Neural progenitor cell (in vitro differentiated cells): ENCODE measurements around the gene RTKN. TPM values are rescaled to one million over a fixed set of nuclear protein-coding genes. Genes with fewer than 3 reads are reported as not detected.

Experiments
- DNase-seq: peaks from one replicate; pipeline ENCODE4 v3.0.0-alpha.2; 2016; ENCODE audit warnings: low spot score
- H2AFZ ChIP-seq: fragments of 200-600 bp; sonication (generic); replicated peaks from 2 replicates; pipeline ENCODE4 v1.6.1; 2016; ENCODE audit warnings: antibody characterized with exemption
- H3F3A ChIP-seq: fragments of 200-600 bp; sonication (generic); 2 replicates; pipeline ENCODE4 v1.6.1; 2016; ENCODE audit warnings: antibody characterized with exemption, low read depth
- H3K27ac ChIP-seq: fragments of 200-600 bp; sonication (generic); 2 replicates; pipeline ENCODE4 v1.5.1; 2016; ENCODE audit warnings: mild to moderate bottlenecking
- H3K27me3 ChIP-seq: fragments of 200-600 bp; sonication (generic); 2 replicates; pipeline ENCODE4 v1.6.1; 2016; ENCODE audit warnings: mild to moderate bottlenecking, moderate library complexity
- H3K36me3 ChIP-seq: fragments of 200-600 bp; sonication (generic); 2 replicates; pipeline ENCODE4 v1.5.1; 2016
- H3K4me1 ChIP-seq: fragments of 200-600 bp; sonication (generic); 2 replicates; pipeline ENCODE4 v1.6.1; 2016; ENCODE audit warnings: mixed run types
- H3K4me2 ChIP-seq: fragments of 200-600 bp; sonication (generic); 2 replicates; pipeline ENCODE4 v1.6.1; 2016
- H3K4me3 ChIP-seq: fragments of 200-600 bp; sonication (generic); 2 replicates; pipeline ENCODE4 v1.5.1; 2016
- H3K79me2 ChIP-seq: fragments of 200-600 bp; sonication (generic); 2 replicates; pipeline ENCODE4 v1.6.1; 2016; ENCODE audit warnings: low read depth
- H3K9ac ChIP-seq: fragments of 200-600 bp; sonication (generic); 2 replicates; pipeline ENCODE4 v1.6.1; 2016
- H3K9me3 ChIP-seq: fragments of 200-600 bp; sonication (generic); 2 replicates; pipeline ENCODE4 v1.5.1; 2016; ENCODE audit warnings: low read depth
- H4K20me1 ChIP-seq: fragments of 200-600 bp; sonication (generic); 2 replicates; pipeline ENCODE4 v1.6.1; 2016; ENCODE audit warnings: low read depth
- H3K27ac Mint-ChIP-seq: 3 replicates; pipeline ENCODE4 v1.8.0; 2021; ENCODE audit warnings: mixed read lengths
- H3K27me3 Mint-ChIP-seq: 2 replicates; pipeline ENCODE4 v1.8.0; 2022; ENCODE audit warnings: low read depth, mild to moderate bottlenecking, inconsistent platforms, moderate library complexity, mixed read lengths; ENCODE audit not compliant: insufficient read depth
- H3K36me3 Mint-ChIP-seq: 3 replicates; pipeline ENCODE4 v1.8.0; 2021; ENCODE audit warnings: mixed read lengths
- H3K4me1 Mint-ChIP-seq: 3 replicates; pipeline ENCODE4 v1.8.0; 2021; ENCODE audit warnings: mixed read lengths
- H3K4me3 Mint-ChIP-seq: 3 replicates; pipeline ENCODE4 v1.8.0; 2021; ENCODE audit warnings: mild to moderate bottlenecking, moderate library complexity, mixed read lengths
- H3K9me3 Mint-ChIP-seq: 3 replicates; pipeline ENCODE4 v1.8.0; 2020; ENCODE audit warnings: mixed read lengths
- CTCF ChIP-seq: fragments of 200-600 bp; sonication (generic); IDR thresholded peaks from 2 replicates; pipeline ENCODE4 v1.5.1; 2017; ENCODE audit warnings: antibody characterized with exemption, mild to moderate bottlenecking
- EZH2 ChIP-seq: fragments of 200-600 bp; sonication (generic); IDR thresholded peaks from 2 replicates; pipeline ENCODE4 v1.6.1; 2017; ENCODE audit warnings: antibody characterized with exemption, mild to moderate bottlenecking, moderate library complexity
- EZH2phosphoT487 ChIP-seq: fragments of 200-600 bp; sonication (generic); IDR thresholded peaks from 2 replicates; pipeline ENCODE4 v1.6.1; 2017; ENCODE audit warnings: antibody characterized with exemption
- total RNA-seq: library from RNA; depleted of rRNA; stranded (reverse); fragments of >200 nt; gene quantifications from 2 replicates; pipeline ENCODE4 v1.2.3, GENCODE V29; 2015; ENCODE audit warnings: low replicate concordance

The RTKN gene
- total RNA-seq, 1 donor from 2014 or later, result 11.4 TPM

- H3F3A ChIP-seq, result peaks cover 15% of the 10 kb centered on the region
- peaks cover 32% of the 10 kb centered on the region for H3K4me1 ChIP-seq
- no peak within 1 kb of the TSS for H2AFZ ChIP-seq
- DNase-seq, result peak; percentile 79
- peaks cover 47% of the 10 kb centered on the region for H4K20me1 ChIP-seq
- TF ChIP-seq CTCF (no peak), EZH2 (no peak), EZH2phosphoT487 (no peak)
- H3K9me3 Mint-ChIP-seq, result no peaks in the 10 kb centered on the region
- H3K27me3 ChIP-seq, result no peaks in the 10 kb centered on the region
- peak within 1 kb of the TSS; percentile 87 for H3K4me2 ChIP-seq
- no peaks in the 10 kb centered on the region for H3K36me3 ChIP-seq
- H3K9ac ChIP-seq, result peak within 1 kb of the TSS; percentile 43
- peak within 1 kb of the TSS; percentile 74 for H3K4me3 Mint-ChIP-seq
- H3K27me3 Mint-ChIP-seq, result peaks cover 2% of the 10 kb centered on the region
- H3K4me3 ChIP-seq, result peak within 1 kb of the TSS; percentile 48
- peaks cover 23% of the 10 kb centered on the region for H3K4me1 Mint-ChIP-seq
- peaks cover 15% of the 10 kb centered on the region for H3K36me3 Mint-ChIP-seq
- peak within 1 kb of the TSS; percentile 54 for H3K27ac ChIP-seq
- H3K27ac Mint-ChIP-seq, result peak within 1 kb of the TSS; percentile 84
- peaks cover 73% of the 10 kb centered on the region for H3K79me2 ChIP-seq
- no peaks in the 10 kb centered on the region for H3K9me3 ChIP-seq
Measured at GRCh38 chr2:74379851-74380789, 61.6 kb downstream of the RTKN start, which contains the start of gene DCTN1. TSS of gene DCTN1 (minus strand) at chr2:74380311. CDS start at chr2:74380037, 274 bp downstream.

- no peak for DNase-seq
Measured at GRCh38 chr2:74378007-74378406, 63.7 kb downstream of the RTKN start.

GRCh38 chr2:74375838-74376237 is 65.9 kb downstream of the RTKN start:
- Histone ChIP-seq H2AFZ (no peak overlapping the region), H3K9me3 (no peaks in the 10 kb centered on the region), H3K79me2 (peaks cover 64% of the 10 kb centered on the region), H3K4me1 (peaks cover 48% of the 10 kb centered on the region), H3K27ac (no peak overlapping the region), H4K20me1 (peaks cover 49% of the 10 kb centered on the region), H3K9ac (no peak overlapping the region), H3K27me3 (no peaks in the 10 kb centered on the region), H3K36me3 (no peaks in the 10 kb centered on the region), H3K4me2 (no peak overlapping the region), H3K4me3 (no peak overlapping the region), H3F3A (peaks cover 28% of the 10 kb centered on the region)
- Mint-ChIP-seq H3K36me3 (peaks cover 15% of the 10 kb centered on the region), H3K9me3 (no peaks in the 10 kb centered on the region), H3K27ac (peak overlapping the region; percentile 37), H3K27me3 (no peaks in the 10 kb centered on the region), H3K4me3 (peak overlapping the region; percentile 65), H3K4me1 (peaks cover 44% of the 10 kb centered on the region)
- TF ChIP-seq CTCF (no peak), EZH2phosphoT487 (no peak), EZH2 (no peak)
- DNase-seq, result no peak

More at GRCh38 chr2:74378007-74378406, 63.7 kb downstream of the RTKN start:
- Histone ChIP-seq H4K20me1 (peaks cover 56% of the 10 kb centered on the region), H3F3A (peaks cover 28% of the 10 kb centered on the region), H2AFZ (no peak overlapping the region), H3K36me3 (no peaks in the 10 kb centered on the region), H3K9ac (no peak overlapping the region), H3K4me3 (no peak overlapping the region), H3K27ac (no peak overlapping the region), H3K27me3 (no peaks in the 10 kb centered on the region), H3K4me1 (peaks cover 49% of the 10 kb centered on the region), H3K79me2 (peaks cover 67% of the 10 kb centered on the region), H3K4me2 (no peak overlapping the region), H3K9me3 (no peaks in the 10 kb centered on the region)
- Mint-ChIP-seq H3K27me3 (peaks cover 2% of the 10 kb centered on the region), H3K4me1 (peaks cover 42% of the 10 kb centered on the region), H3K36me3 (peaks cover 13% of the 10 kb centered on the region), H3K27ac (no peak overlapping the region), H3K9me3 (no peaks in the 10 kb centered on the region), H3K4me3 (no peak overlapping the region)
- TF ChIP-seq EZH2phosphoT487 (no peak), EZH2 (no peak), CTCF (no peak)

Other genes starting within 250 kb of the RTKN start
- 79.5 and 101 TPM in 2 replicates for gene MTHFD2, start 243.3 kb downstream of the RTKN start, total RNA-seq
- gene SLC4A5, start 98.5 kb downstream of the RTKN start, total RNA-seq, result 1.7 and 2.0 TPM in 2 replicates
- 100 and 134 TPM in 2 replicates for gene DCTN1, start 61.6 kb downstream of the RTKN start, total RNA-seq
- gene C2orf81, start 20.3 kb downstream of the RTKN start, total RNA-seq, result 1.8 and 6.0 TPM in 2 replicates
- gene WDR54, start 20.2 kb downstream of the RTKN start, total RNA-seq, result 88.1 and 138 TPM in 2 replicates
- gene INO80B, start 13.2 kb upstream of the RTKN start, total RNA-seq, result 8.7 and 15.9 TPM in 2 replicates
- 38.2 and 132 TPM in 2 replicates for gene WBP1, start 16.5 kb upstream of the RTKN start, total RNA-seq
- gene MOGS, start 23.4 kb upstream of the RTKN start, total RNA-seq, result 32.0 and 68.3 TPM in 2 replicates
- gene MRPL53, start 30.7 kb upstream of the RTKN start, total RNA-seq, result 9.8 and 22.5 TPM in 2 replicates
- 12.0 and 22.3 TPM in 2 replicates for gene CCDC142, start 41.1 kb upstream of the RTKN start, total RNA-seq
- 22.6 and 41.1 TPM in 2 replicates for gene TTC31, start 41.1 kb upstream of the RTKN start, total RNA-seq
- 0.12 TPM in 1 of 2 replicates, not detected in the other for gene LBX2, start 57.7 kb upstream of the RTKN start, total RNA-seq
- 10.9 and 13.8 TPM in 2 replicates for gene PCGF1, start 65.8 kb upstream of the RTKN start, total RNA-seq
- gene TLX2, start 72.5 kb upstream of the RTKN start, total RNA-seq, result not detected in 2 replicates
- gene DQX1, start 84.3 kb upstream of the RTKN start, total RNA-seq, result 0.11 and 0.71 TPM in 2 replicates
- gene AUP1, start 87.8 kb upstream of the RTKN start, total RNA-seq, result 47.9 and 73.7 TPM in 2 replicates
- gene HTRA2, start 88.0 kb upstream of the RTKN start, total RNA-seq, result 18.5 and 28.4 TPM in 2 replicates
- 24.2 and 39.1 TPM in 2 replicates for gene LOXL3, start 112.0 kb upstream of the RTKN start, total RNA-seq
- gene DOK1, start 112.8 kb upstream of the RTKN start, total RNA-seq, result 3.4 and 13.2 TPM in 2 replicates
- 0.75 and 3.7 TPM in 2 replicates for gene M1AP, start 206.4 kb upstream of the RTKN start, total RNA-seq
- gene SEMA4F, start 212.3 kb upstream of the RTKN start, total RNA-seq, result 3.5 and 11.3 TPM in 2 replicates